H1 (cell line): Measurements from ENCODE around the gene OR52I2. TPM values are rescaled to one million over a fixed set of nuclear protein-coding genes. Genes with fewer than 3 reads are reported as not detected.

Experiments used
- CTCF ChIA-PET: fragments of 300-600 bp; sonication (Branson Sonifier 250); formaldehyde crosslinking; loops from one replicate; lab custom pipeline; 2021; ENCODE audit not compliant: partially characterized antibody; lab: Charles Lee
- POLR2A ChIA-PET: fragments of 300-600 bp; sonication (Branson Sonifier 250); formaldehyde crosslinking; loops from one replicate; lab custom pipeline; 2021; ENCODE audit warnings: inconsistent platforms; ENCODE audit not compliant: partially characterized antibody; lab: Charles Lee
- DNase-seq, 2 experiments: peaks; one replicate each; pipeline versions ENCODE4 v3.0.0 to v3.0.0-alpha.2; 2010 to 2022; ENCODE audit warnings: low spot score in 2 of 2, low read depth in 1 of 2, mixed read lengths in 1 of 2
- FAIRE-seq: peaks from 2 replicates; lab custom pipeline; 2011; peaks lifted over from hg19 to GRCh38; lab: Jason Lieb, UNC
- H2AFZ ChIP-seq: 2 replicates; pipeline ENCODE4 v1.8.1; 2012; ENCODE audit warnings: low read length, inconsistent platforms
- H2AK5ac ChIP-seq: 2 replicates; pipeline ENCODE4 v1.6.1; 2013; ENCODE audit warnings: low read depth, low read length
- H2BK120ac ChIP-seq: replicated peaks from 2 replicates; pipeline ENCODE3; 2013; ENCODE audit warnings: low read depth, low read length, inconsistent platforms
- H2BK12ac ChIP-seq: 2 replicates; pipeline ENCODE4 v1.6.1; 2013; ENCODE audit warnings: low read depth, low read length
- H2BK15ac ChIP-seq: 2 replicates; pipeline ENCODE4 v1.6.1; 2013; ENCODE audit warnings: low read length
- H2BK20ac ChIP-seq: 2 replicates; pipeline ENCODE4 v1.6.1; 2013; ENCODE audit warnings: low read length
- H2BK5ac ChIP-seq: 2 replicates; pipeline ENCODE4 v1.6.1; 2013; ENCODE audit warnings: low read depth, low read length
- H3K14ac ChIP-seq: 2 replicates; pipeline ENCODE4 v1.6.1; 2013; ENCODE audit warnings: inconsistent platforms; ENCODE audit not compliant: insufficient read length
- H3K18ac ChIP-seq: 2 replicates; pipeline ENCODE4 v1.6.1; 2013; ENCODE audit warnings: low read length; ENCODE audit errors: extremely low read depth
- H3K23ac ChIP-seq: 2 replicates; pipeline ENCODE4 v1.6.1; 2013; ENCODE audit warnings: inconsistent platforms; ENCODE audit not compliant: insufficient read length
- H3K23me2 ChIP-seq: 2 replicates; pipeline ENCODE4 v1.6.1; 2013; ENCODE audit warnings: low read depth, low read length
- H3K27ac ChIP-seq: 2 replicates; pipeline ENCODE4 v1.6.1; 2011; ENCODE audit warnings: low read depth, low read length, inconsistent platforms
- H3K27me3 ChIP-seq, 4 experiments: replicated peaks in 1 of 4; 1 replicate in 1 of 4; 2 replicates in 3 of 4; pipeline versions ENCODE4 v1.6.1 to v1.8.1; 2011 to 2013; ENCODE audit warnings: low read length in 3 of 4, mild to moderate bottlenecking in 3 of 4, inconsistent platforms in 2 of 4, mixed read lengths in 2 of 4, moderate library complexity in 1 of 4; ENCODE audit not compliant: control insufficient read depth in 3 of 4, insufficient read depth in 3 of 4; ENCODE audit errors: extremely low read depth in 1 of 4
- H3K36me3 ChIP-seq, 4 experiments: 2 replicates each; pipeline versions ENCODE4 v1.6.1 to v1.8.1; 2011 to 2013; ENCODE audit warnings: mild to moderate bottlenecking in 4 of 4, low read length in 3 of 4, moderate library complexity in 2 of 4, control low read depth in 1 of 4, inconsistent platforms in 1 of 4; ENCODE audit not compliant: insufficient read depth in 4 of 4, control insufficient read depth in 2 of 4
- H3K4ac ChIP-seq: replicated peaks from 2 replicates; pipeline ENCODE3; 2013; ENCODE audit warnings: low read length, low read depth, mixed read lengths, inconsistent platforms; ENCODE audit not compliant: insufficient read length
- H3K4me1 ChIP-seq, 4 experiments: replicated peaks in 1 of 4; 1 replicate in 1 of 4; 2 replicates in 3 of 4; pipeline versions ENCODE4 v1.6.1 to v1.8.1; 2011 to 2013; ENCODE audit warnings: low read length in 3 of 4, inconsistent platforms in 2 of 4, mixed read lengths in 1 of 4; ENCODE audit not compliant: insufficient read depth in 4 of 4, control insufficient read depth in 3 of 4
- H3K4me2 ChIP-seq, 2 experiments: 2 replicates each; pipeline versions ENCODE4 v1.6.1 to v1.8.1; 2011 to 2013; ENCODE audit warnings: low read depth in 2 of 2, low read length in 2 of 2, control low read depth in 1 of 2, inconsistent platforms in 1 of 2, mild to moderate bottlenecking in 1 of 2; ENCODE audit not compliant: insufficient read depth in 1 of 2
- H3K4me3 ChIP-seq, 4 experiments: fragments of 200-600, 300-600 bp in 1 of 4; sonication (generic), shearing (Covaris generic), sonication (Bioruptor Twin) in 1 of 4; 2 replicates each; pipeline versions ENCODE4 v1.5.1 to v1.8.1; 2011 to 2016; ENCODE audit warnings: low read length in 4 of 4, low read depth in 3 of 4, control low read depth in 2 of 4, inconsistent platforms in 2 of 4, mild to moderate bottlenecking in 2 of 4, mixed read lengths in 1 of 4, moderate library complexity in 1 of 4; ENCODE audit not compliant: insufficient read depth in 2 of 4; ENCODE audit errors: extremely low read depth in 1 of 4
- H3K56ac ChIP-seq: replicated peaks from 2 replicates; pipeline ENCODE3; 2013; ENCODE audit warnings: low read depth, mild to moderate bottlenecking, mixed read lengths, low read length, inconsistent platforms; ENCODE audit not compliant: insufficient read length
- H3K79me1 ChIP-seq: 2 replicates; pipeline ENCODE4 v1.6.1; 2013; ENCODE audit warnings: low read depth, low read length, control low read depth
- H3K79me2 ChIP-seq, 2 experiments: 2 replicates each; pipeline versions ENCODE4 v1.6.1 to v1.8.1; 2012 to 2013; ENCODE audit warnings: low read length in 2 of 2, mild to moderate bottlenecking in 2 of 2, inconsistent platforms in 1 of 2; ENCODE audit not compliant: insufficient read depth in 2 of 2, control insufficient read depth in 1 of 2
- H3K9ac ChIP-seq, 4 experiments: replicated peaks in 1 of 4; 1 replicate in 1 of 4; 2 replicates in 3 of 4; pipeline versions ENCODE4 v1.6.1 to v1.8.1; 2011 to 2013; ENCODE audit warnings: low read depth in 3 of 4, low read length in 3 of 4, control low read depth in 2 of 4, mild to moderate bottlenecking in 2 of 4, moderate library complexity in 2 of 4, inconsistent platforms in 1 of 4; ENCODE audit errors: extremely low read depth in 1 of 4
- H3K9me3 ChIP-seq, 2 experiments: 2 replicates each; pipeline versions ENCODE4 v1.6.1 to v1.8.1; 2012 to 2013; ENCODE audit warnings: mild to moderate bottlenecking in 2 of 2, moderate library complexity in 2 of 2, control low read depth in 1 of 2, inconsistent platforms in 1 of 2, low read depth in 1 of 2, low read length in 1 of 2, mixed read lengths in 1 of 2; ENCODE audit not compliant: insufficient read depth in 2 of 2
- H4K20me1 ChIP-seq, 2 experiments: replicated peaks in 1 of 2; 2 replicates each; pipeline versions ENCODE3 to v1.8.1; 2011 to 2013; ENCODE audit warnings: inconsistent platforms in 2 of 2, low read length in 2 of 2, mild to moderate bottlenecking in 1 of 2; ENCODE audit not compliant: insufficient read depth in 2 of 2, control insufficient read depth in 1 of 2
- H4K5ac ChIP-seq: 2 replicates; pipeline ENCODE4 v1.6.1; 2013; ENCODE audit warnings: low read length, low read depth, mixed read lengths, inconsistent platforms; ENCODE audit not compliant: insufficient read length
- H4K8ac ChIP-seq: 2 replicates; pipeline ENCODE4 v1.8.0; 2013; ENCODE audit warnings: mild to moderate bottlenecking, moderate library complexity, low read length, inconsistent platforms; ENCODE audit not compliant: insufficient read depth; ENCODE audit errors: extremely low read depth
- H4K91ac ChIP-seq: replicated peaks from 2 replicates; pipeline ENCODE3; 2013; ENCODE audit warnings: low read length, mixed read lengths, inconsistent platforms; ENCODE audit not compliant: insufficient read length
- ASH2L ChIP-seq: fragments of 200-600, 300-600 bp; sonication (generic); IDR thresholded peaks from one replicate; pipeline ENCODE4 v1.7.1; 2017; ENCODE audit warnings: low read length
- BCL11A ChIP-seq, 2 experiments: IDR thresholded peaks; one replicate each; pipeline ENCODE4 v1.6.1; 2011; ENCODE audit warnings: low read depth in 2 of 2, low read length in 2 of 2, mild to moderate bottlenecking in 2 of 2
- GTF2F1 ChIP-seq: IDR thresholded peaks from 2 replicates; pipeline ENCODE4 v1.6.1; 2012; ENCODE audit warnings: low read depth, low read length, improper control_type of control experiment, borderline replicate concordance
- RFX5 ChIP-seq: IDR thresholded peaks from 2 replicates; pipeline ENCODE4 v1.6.1; 2011; ENCODE audit warnings: low read depth, low read length, improper control_type of control experiment, borderline replicate concordance
- RNF2 ChIP-seq: fragments of 200-900, 300-1000 bp; sonication (generic); IDR thresholded peaks from 2 replicates; pipeline ENCODE4 v1.7.1; 2016; ENCODE audit warnings: borderline replicate concordance, low read depth, mild to moderate bottlenecking, antibody characterized with exemption, low read length; ENCODE audit not compliant: poor library complexity, severe bottlenecking; ENCODE audit errors: missing control alignments
- SP1 ChIP-seq: IDR thresholded peaks from 2 replicates; pipeline ENCODE4 v1.6.1; 2011; ENCODE audit warnings: low read depth, low read length
- TAF7 ChIP-seq: optimal IDR thresholded peaks from 2 replicates; pipeline ENCODE3; 2011; ENCODE audit warnings: low read depth, mild to moderate bottlenecking, inconsistent platforms, low read length, moderate library complexity, borderline replicate concordance
- WGBS, 2 experiments: shearing (Covaris generic) in 1 of 2; methylation state at CpG; one replicate each; pipeline versions ENCODE4 v1.1.6 to v1.1.7; 2013 to 2015; ENCODE audit warnings: low lambda C conversion rate in 2 of 2, mixed read lengths in 2 of 2, inconsistent platforms in 1 of 2, low coverage in 1 of 2, missing lambda C conversion rate in 1 of 2; ENCODE audit not compliant: insufficient replicate concordance in 2 of 2, insufficient coverage in 1 of 2, insufficient read length in 1 of 2; ENCODE audit errors: extremely low coverage in 1 of 2, missing lambda C conversion rate in 1 of 2; 5-methylcytosine and 5-hydroxymethylcytosine counted together
- polyA plus RNA-seq, 7 experiments: library from polyadenylated mRNA; depleted of rRNA in 3 of 7; stranded (reverse) in 5 of 7; unstranded in 2 of 7; fragments of >200 nt in 5 of 7; fragments of 200-250 nt in 2 of 7; gene quantifications; 1 replicate in 5 of 7; 2 replicates in 1 of 7; 4 replicates in 1 of 7; pipeline versions ENCODE4 v1.2.1 to v1.2.3, GENCODE V29; 2011 to 2013; ENCODE audit warnings: missing spikeins in 2 of 7, mixed read lengths in 2 of 7
- total RNA-seq: library from RNA; stranded (reverse); fragmentation: NEBNext Ultra II Directional; extraction: Animal tissue kit (Norgen Biotek cat#: 25700); gene quantifications from 2 replicates; pipeline ENCODE4 v1.2.1, GENCODE V29; 2021
- TF ChIP-seq, protein P1 (sequence below): IDR thresholded peaks from 2 replicates; pipeline ENCODE4 v1.6.1; 2011; ENCODE audit warnings: low read depth, mild to moderate bottlenecking, low read length; ENCODE audit not compliant: insufficient read depth
- TF ChIP-seq, protein P2 (sequence below): IDR thresholded peaks from 2 replicates; pipeline ENCODE4 v1.6.1; 2012; ENCODE audit warnings: inconsistent platforms

The OR52I2 gene
- total and polyA plus RNA-seq, 2 of the 8 experiments (the other 6 are each of a cell fraction or from before 2014, with no cell fraction given): not detected

DNA sequence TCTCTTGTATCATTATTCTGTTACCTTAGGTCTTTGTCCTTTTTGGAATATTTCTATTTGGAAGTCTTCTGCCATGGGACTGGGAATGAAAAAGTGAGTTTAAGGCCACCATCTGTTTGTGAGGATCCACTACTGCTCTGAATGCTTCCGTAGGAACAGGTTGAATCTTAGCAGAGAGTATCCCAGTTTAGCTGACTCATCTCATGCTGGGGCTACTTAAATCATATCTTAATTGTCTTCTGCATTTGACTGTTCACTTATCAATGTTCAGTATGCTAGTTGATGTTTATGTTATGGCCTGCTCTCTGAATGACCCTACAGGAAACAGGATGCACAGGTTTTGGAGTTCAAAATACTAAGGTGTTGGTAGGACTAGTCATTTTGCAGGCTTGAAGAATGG, 1.4 kb upstream of the OR52I2 start:
- Histone ChIP-seq H3K27me3 (no peaks in the 10 kb centered on the region), H3K23me2 (no peaks in the 10 kb centered on the region), H2BK5ac (no peak overlapping the region), H3K4me2 (no peak overlapping the region), H3K79me1 (no peaks in the 10 kb centered on the region), H2BK12ac (no peak overlapping the region), H3K36me3 (no peaks in the 10 kb centered on the region), H3K9ac (no peak overlapping the region), H3K56ac (no peak overlapping the region), H3K79me2 (no peaks in the 10 kb centered on the region), H2BK20ac (no peak overlapping the region), H3K9me3 (no peaks in the 10 kb centered on the region), H3K27ac (no peak overlapping the region), H4K91ac (no peak overlapping the region), H3K4ac (no peak overlapping the region), H4K8ac (no peak overlapping the region), H4K20me1 (no peaks in the 10 kb centered on the region), H3K4me3 (no peak overlapping the region), H3K14ac (no peak overlapping the region), H2BK120ac (no peak overlapping the region), H3K18ac (no peak overlapping the region), H2BK15ac (no peak overlapping the region)
- ChIA-PET POLR2A (no interaction called here), CTCF (interaction anchor here (1.4 to 5.3 kb wide), 2 partner anchors 40 to 393 kb away, joined by 4 to 20 read pairs; no protein-coding TSS in a partner anchor)
- 100% methylated on average over 1 of the region's 1 CpG; no CpG with 5 or more reads in 1 of the 2 experiments for WGBS, 2 experiments
- no peak for DNase-seq
- TF ChIP-seq ASH2L (no peak), BCL11A (IDR thresholded peaks at IDR 0.05; ENCODE audit: low read depth in 2 of 2, low read length in 2 of 2) (no peak), RNF2 (no peak), TAF7 (no peak), SP1 (no peak), GTF2F1 (no peak), RFX5 (no peak)
- TF ChIP-seq, protein P1, sequence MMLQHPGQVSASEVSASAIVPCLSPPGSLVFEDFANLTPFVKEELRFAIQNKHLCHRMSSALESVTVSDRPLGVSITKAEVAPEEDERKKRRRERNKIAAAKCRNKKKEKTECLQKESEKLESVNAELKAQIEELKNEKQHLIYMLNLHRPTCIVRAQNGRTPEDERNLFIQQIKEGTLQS: no peak
- TF ChIP-seq, protein P2, sequence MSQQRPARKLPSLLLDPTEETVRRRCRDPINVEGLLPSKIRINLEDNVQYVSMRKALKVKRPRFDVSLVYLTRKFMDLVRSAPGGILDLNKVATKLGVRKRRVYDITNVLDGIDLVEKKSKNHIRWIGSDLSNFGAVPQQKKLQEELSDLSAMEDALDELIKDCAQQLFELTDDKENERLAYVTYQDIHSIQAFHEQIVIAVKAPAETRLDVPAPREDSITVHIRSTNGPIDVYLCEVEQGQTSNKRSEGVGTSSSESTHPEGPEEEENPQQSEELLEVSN: no peak
- TF ChIP-seq, all 59 proteins: peak for 0
- no peak overlapping the region for H2AFZ ChIP-seq
- FAIRE-seq: no peak
- H4K5ac ChIP-seq: no peak overlapping the region
- no peaks in the 10 kb centered on the region; a peak in 1 of 7 replicates for H3K4me1 ChIP-seq
- H3K23ac ChIP-seq: no peak overlapping the region
- no peak overlapping the region for H2AK5ac ChIP-seq
